ENCODE results near the gene PAX5.

GRCh38 chr9:36897019-36897418, 137.0 kb downstream of the PAX5 start:
- TF ChIP-seq SMC3 (conservative IDR thresholded peaks at IDR 0.05; ENCODE audit: poor library complexity) = no peak
- TF ChIP-seq, protein P1, sequence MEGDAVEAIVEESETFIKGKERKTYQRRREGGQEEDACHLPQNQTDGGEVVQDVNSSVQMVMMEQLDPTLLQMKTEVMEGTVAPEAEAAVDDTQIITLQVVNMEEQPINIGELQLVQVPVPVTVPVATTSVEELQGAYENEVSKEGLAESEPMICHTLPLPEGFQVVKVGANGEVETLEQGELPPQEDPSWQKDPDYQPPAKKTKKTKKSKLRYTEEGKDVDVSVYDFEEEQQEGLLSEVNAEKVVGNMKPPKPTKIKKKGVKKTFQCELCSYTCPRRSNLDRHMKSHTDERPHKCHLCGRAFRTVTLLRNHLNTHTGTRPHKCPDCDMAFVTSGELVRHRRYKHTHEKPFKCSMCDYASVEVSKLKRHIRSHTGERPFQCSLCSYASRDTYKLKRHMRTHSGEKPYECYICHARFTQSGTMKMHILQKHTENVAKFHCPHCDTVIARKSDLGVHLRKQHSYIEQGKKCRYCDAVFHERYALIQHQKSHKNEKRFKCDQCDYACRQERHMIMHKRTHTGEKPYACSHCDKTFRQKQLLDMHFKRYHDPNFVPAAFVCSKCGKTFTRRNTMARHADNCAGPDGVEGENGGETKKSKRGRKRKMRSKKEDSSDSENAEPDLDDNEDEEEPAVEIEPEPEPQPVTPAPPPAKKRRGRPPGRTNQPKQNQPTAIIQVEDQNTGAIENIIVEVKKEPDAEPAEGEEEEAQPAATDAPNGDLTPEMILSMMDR (IDR thresholded peaks at IDR 0.05; ENCODE audit: poor library complexity, severe bottlenecking) = no peak
- TF ChIP-seq EP300 (conservative IDR thresholded peaks at IDR 0.05; ENCODE audit: poor library complexity, severe bottlenecking) = no peak
